ENCODE results near the gene PCED1B. TPM values are rescaled to one million over a fixed set of nuclear protein-coding genes. Genes with fewer than 3 reads are reported as not detected.

The PCED1B gene
- total RNA-seq, 1 experiment from 2014 or later: 0.86 TPM

DNA sequence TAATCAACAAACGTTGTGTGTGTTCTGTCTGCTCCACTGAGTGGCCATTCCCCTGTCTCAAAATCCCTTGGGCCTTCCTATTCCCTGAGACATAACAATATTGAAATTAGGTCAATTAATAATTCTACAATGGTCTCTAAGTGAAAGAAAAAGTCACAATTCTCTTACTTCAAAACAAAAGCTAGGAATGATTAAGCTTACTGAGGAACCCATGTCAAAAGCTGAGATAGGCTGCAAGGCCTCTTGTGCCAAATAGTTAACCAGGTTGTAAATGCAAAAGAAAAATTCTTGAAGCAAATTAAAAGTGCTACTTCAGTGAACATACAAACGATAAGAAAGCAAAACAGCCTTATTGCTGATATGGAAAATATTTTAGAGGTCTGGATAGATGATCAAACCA lies 65.3 kb downstream of the PCED1B start:
- no peak for DNase-seq (ENCODE audit: low read depth, low spot score)
- POLR2A ChIA-PET: no interaction called here
- BruUV-seq (replicated peaks): no TSS peak

More for the DNA sequence above, 65.3 kb downstream of the PCED1B start:
- H3K27me3 ChIP-seq (ENCODE audit: insufficient read depth, low read length): no peaks in the 10 kb centered on the region
- ChIA-PET RAD21 (ENCODE audit: low non-redundant PET in 1 of 2, low total read pairs in 2 of 2, uncharacterized antibody in 2 of 2, unreplicated experiment in 2 of 2) (no interaction called here), CTCF (no interaction called here)
- H3K36me3 ChIP-seq (ENCODE audit: control insufficient read depth in 1 of 2, insufficient read depth in 2 of 2, low read length in 2 of 2): no peaks in the 10 kb centered on the region
- H3K9ac ChIP-seq (ENCODE audit: low read length): no peak overlapping the region
- intact Hi-C loops (cut with micrococcal nuclease): no loop called here
- H3K9me2 ChIP-seq (ENCODE audit: insufficient read depth): no peaks in the 10 kb centered on the region
- no peak overlapping the region for H3K4me3 ChIP-seq (replicated peaks in 1 of 2; ENCODE audit: low read depth in 1 of 2, low read length in 2 of 2)
- H3K27ac ChIP-seq (ENCODE audit: low read depth, low read length): no peak overlapping the region
- H3K4me1 ChIP-seq (ENCODE audit: control insufficient read depth in 1 of 2, insufficient read depth in 2 of 2, low read length in 2 of 2): peaks cover 5% of the 10 kb centered on the region in 2 experiments; a peak in 3 of 4 replicates
- H3K79me2 ChIP-seq (ENCODE audit: insufficient read depth, low read length): no peaks in the 10 kb centered on the region
- H3K4me2 ChIP-seq (ENCODE audit: low read length): no peak overlapping the region
- H2AFZ ChIP-seq (ENCODE audit: low read depth, low read length, poor library complexity, severe bottlenecking): no peak overlapping the region
- no peak for TF ChIP-seq MAX (IDR thresholded peaks at IDR 0.05)
- no peak for TF ChIP-seq CBX3 (IDR thresholded peaks at IDR 0.05; ENCODE audit: low read depth)
- no peak for TF ChIP-seq RAD21 (IDR thresholded peaks at IDR 0.05; ENCODE audit: low read depth)
- no peak for TF ChIP-seq SP1 (IDR thresholded peaks at IDR 0.05; ENCODE audit: low read depth)
- no peak for TF ChIP-seq CEBPB (IDR thresholded peaks at IDR 0.05; ENCODE audit: low read depth)
- TF ChIP-seq FOSL1 (IDR thresholded peaks at IDR 0.05; ENCODE audit: low read depth): no peak
- TF ChIP-seq EGR1 (IDR thresholded peaks at IDR 0.05; ENCODE audit: low read depth): no peak
- TF ChIP-seq, protein P1, sequence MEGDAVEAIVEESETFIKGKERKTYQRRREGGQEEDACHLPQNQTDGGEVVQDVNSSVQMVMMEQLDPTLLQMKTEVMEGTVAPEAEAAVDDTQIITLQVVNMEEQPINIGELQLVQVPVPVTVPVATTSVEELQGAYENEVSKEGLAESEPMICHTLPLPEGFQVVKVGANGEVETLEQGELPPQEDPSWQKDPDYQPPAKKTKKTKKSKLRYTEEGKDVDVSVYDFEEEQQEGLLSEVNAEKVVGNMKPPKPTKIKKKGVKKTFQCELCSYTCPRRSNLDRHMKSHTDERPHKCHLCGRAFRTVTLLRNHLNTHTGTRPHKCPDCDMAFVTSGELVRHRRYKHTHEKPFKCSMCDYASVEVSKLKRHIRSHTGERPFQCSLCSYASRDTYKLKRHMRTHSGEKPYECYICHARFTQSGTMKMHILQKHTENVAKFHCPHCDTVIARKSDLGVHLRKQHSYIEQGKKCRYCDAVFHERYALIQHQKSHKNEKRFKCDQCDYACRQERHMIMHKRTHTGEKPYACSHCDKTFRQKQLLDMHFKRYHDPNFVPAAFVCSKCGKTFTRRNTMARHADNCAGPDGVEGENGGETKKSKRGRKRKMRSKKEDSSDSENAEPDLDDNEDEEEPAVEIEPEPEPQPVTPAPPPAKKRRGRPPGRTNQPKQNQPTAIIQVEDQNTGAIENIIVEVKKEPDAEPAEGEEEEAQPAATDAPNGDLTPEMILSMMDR (IDR thresholded peaks at IDR 0.05 in 2 of 3, conservative IDR thresholded peaks at IDR 0.05 in 1 of 3; ENCODE audit: borderline replicate concordance in 1 of 3, insufficient read depth in 1 of 3, low read depth in 2 of 3, low read length in 2 of 3): no peak
- no peak for TF ChIP-seq TCF7L2 (IDR thresholded peaks at IDR 0.05; ENCODE audit: borderline replicate concordance, extremely low read depth, insufficient read depth, insufficient read length)
- TF ChIP-seq JUND (IDR thresholded peaks at IDR 0.05): no peak
- no peak for TF ChIP-seq SIN3A (IDR thresholded peaks at IDR 0.05; ENCODE audit: low read depth)
- TF ChIP-seq REST (IDR thresholded peaks at IDR 0.05; ENCODE audit: low read depth): no peak
- TF ChIP-seq POLR2AphosphoS5 (IDR thresholded peaks at IDR 0.05; ENCODE audit: low read depth, low read length): no peak
- TF ChIP-seq ZNF274 (IDR thresholded peaks at IDR 0.05; ENCODE audit: low read depth, low read length): no peak
- TF ChIP-seq, protein P2, sequence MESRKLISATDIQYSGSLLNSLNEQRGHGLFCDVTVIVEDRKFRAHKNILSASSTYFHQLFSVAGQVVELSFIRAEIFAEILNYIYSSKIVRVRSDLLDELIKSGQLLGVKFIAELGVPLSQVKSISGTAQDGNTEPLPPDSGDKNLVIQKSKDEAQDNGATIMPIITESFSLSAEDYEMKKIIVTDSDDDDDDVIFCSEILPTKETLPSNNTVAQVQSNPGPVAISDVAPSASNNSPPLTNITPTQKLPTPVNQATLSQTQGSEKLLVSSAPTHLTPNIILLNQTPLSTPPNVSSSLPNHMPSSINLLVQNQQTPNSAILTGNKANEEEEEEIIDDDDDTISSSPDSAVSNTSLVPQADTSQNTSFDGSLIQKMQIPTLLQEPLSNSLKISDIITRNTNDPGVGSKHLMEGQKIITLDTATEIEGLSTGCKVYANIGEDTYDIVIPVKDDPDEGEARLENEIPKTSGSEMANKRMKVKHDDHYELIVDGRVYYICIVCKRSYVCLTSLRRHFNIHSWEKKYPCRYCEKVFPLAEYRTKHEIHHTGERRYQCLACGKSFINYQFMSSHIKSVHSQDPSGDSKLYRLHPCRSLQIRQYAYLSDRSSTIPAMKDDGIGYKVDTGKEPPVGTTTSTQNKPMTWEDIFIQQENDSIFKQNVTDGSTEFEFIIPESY (IDR thresholded peaks at IDR 0.05; ENCODE audit: extremely low read depth, insufficient replicate concordance, low read length): no peak
- TF ChIP-seq ELF1 (IDR thresholded peaks at IDR 0.05; ENCODE audit: borderline replicate concordance, low read depth): no peak
- no peak for TF ChIP-seq EZH2 (IDR thresholded peaks at IDR 0.05)
- no peak for TF ChIP-seq ATF3 (IDR thresholded peaks at IDR 0.05)
- no peak for TF ChIP-seq POLR2A (IDR thresholded peaks at IDR 0.05; ENCODE audit: borderline replicate concordance, extremely low read depth, insufficient read depth, insufficient read length)
- TF ChIP-seq SRF (IDR thresholded peaks at IDR 0.05; ENCODE audit: low read depth): no peak
- no peak for ATAC-seq
- H4K20me1 ChIP-seq (ENCODE audit: insufficient read depth): no peaks in the 10 kb centered on the region
- no peaks in the 10 kb centered on the region; a peak in 1 of 4 replicates for H3K9me3 ChIP-seq (ENCODE audit: control insufficient read depth in 1 of 2, insufficient read depth in 1 of 2, low read depth in 1 of 2, low read length in 2 of 2)

All from HCT116 (cell line).